Measurements from ENCODE around the gene RHOF.

DNA sequence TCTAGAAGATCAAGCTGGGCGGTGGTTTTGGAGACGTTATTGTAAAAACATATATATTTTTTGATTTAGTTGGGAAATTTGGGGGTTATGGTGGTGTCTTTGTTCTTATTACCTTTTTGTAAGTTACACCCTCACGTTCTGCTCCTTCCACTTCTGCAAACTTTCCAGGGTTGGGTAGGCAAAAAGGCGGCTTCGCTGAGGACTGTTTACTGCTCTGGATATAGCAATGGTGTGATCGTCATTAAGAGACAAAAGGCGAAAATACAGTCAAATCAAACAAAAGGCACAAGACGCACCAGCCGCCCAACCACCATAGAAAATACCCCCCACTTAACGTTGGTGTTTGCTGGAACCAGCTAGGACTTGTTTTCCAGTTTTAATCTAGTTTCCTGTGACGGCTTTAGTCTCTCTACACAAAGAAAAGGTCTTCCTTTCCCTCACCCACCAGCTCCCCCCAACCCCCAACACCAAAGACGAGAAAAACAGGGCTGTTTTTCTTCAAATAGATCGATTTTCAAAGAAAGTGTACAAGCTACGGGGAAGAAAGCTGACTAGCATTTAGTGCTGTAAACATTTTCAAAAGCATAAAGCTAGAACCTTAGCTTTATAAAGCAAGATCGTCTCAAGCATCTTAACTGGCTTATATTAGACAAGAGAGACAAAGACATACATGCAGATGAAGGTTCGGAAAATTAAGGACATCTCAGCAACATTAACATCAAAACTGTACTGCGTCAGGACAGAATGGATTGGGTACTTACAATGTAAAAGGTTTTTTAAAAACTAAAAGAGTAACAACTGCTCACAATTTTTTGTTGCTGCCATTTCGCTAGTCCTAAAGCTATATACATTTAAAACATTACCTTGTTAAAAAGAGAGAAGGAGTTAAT lies 8.4 kb upstream of the RHOF start:
- TF ChIP-seq, protein P1, sequence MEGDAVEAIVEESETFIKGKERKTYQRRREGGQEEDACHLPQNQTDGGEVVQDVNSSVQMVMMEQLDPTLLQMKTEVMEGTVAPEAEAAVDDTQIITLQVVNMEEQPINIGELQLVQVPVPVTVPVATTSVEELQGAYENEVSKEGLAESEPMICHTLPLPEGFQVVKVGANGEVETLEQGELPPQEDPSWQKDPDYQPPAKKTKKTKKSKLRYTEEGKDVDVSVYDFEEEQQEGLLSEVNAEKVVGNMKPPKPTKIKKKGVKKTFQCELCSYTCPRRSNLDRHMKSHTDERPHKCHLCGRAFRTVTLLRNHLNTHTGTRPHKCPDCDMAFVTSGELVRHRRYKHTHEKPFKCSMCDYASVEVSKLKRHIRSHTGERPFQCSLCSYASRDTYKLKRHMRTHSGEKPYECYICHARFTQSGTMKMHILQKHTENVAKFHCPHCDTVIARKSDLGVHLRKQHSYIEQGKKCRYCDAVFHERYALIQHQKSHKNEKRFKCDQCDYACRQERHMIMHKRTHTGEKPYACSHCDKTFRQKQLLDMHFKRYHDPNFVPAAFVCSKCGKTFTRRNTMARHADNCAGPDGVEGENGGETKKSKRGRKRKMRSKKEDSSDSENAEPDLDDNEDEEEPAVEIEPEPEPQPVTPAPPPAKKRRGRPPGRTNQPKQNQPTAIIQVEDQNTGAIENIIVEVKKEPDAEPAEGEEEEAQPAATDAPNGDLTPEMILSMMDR (IDR thresholded peaks at IDR 0.05), result no peak
- no peak for TF ChIP-seq POLR2A (IDR thresholded peaks at IDR 0.05)

Measured in heart left ventricle (tissue), 13 donors.